ENCODE results near the gene CCAR1. TPM values are rescaled to one million over a fixed set of nuclear protein-coding genes. Genes with fewer than 3 reads are reported as not detected.
"Not testable (repeated sequence)": the region's sequence is repeated elsewhere in the genome, so short reads cannot be mapped to it uniquely, and the experiment has no call there.

Gene CCAR1
- polyA plus RNA-seq, 1 donor from 2014 or later, result 40.1 TPM

DNA sequence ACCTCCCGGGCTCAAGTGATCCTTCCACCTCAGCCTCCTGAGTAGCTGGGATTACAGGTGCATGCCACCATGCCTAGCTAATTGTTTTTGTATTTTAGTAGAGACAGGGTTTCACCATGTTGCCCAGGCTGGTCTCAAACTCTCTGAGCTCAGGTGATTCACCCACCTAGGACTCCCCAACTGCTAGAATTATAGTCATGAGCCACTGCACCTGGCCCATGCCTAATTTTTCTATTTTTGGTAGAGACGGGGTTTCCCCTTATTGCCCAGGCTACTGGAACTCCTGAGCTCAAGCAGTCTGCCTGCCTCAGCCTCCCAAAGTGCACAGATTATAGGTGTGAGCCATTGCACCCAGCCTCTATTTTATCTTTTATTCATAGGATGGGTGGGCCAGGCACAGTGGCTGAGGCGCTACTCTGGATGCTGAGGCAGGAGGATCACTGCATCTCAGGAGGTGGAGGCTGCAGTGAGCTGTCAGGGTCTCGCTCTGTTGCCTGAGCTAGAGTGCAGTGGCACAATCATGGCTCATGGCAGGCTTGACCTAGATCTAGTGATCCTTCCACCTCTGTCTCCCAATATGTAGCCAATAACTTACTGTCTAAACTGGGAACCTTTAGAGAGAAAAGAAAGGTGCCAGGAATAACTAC is 75.0 kb downstream of the CCAR1 start:
- Mint-ChIP-seq H3K27ac (no peak overlapping the region), H3K4me3 (no peak overlapping the region)

GRCh38 chr10:68796605-68797004 is 75.6 kb downstream of the CCAR1 start:
- no peaks in the 10 kb centered on the region for H3K9me3 Mint-ChIP-seq
- no peak overlapping the region for H3K27ac Mint-ChIP-seq
- H3K4me1 Mint-ChIP-seq, result peaks cover 0 to 2% (median 0%) of the 10 kb centered on the region in 3 donors
- no peaks in the 10 kb centered on the region for H3K27me3 Mint-ChIP-seq
- no peak overlapping the region for H3K4me3 Mint-ChIP-seq
- H3K36me3 Mint-ChIP-seq, result peaks cover 4% of the 10 kb centered on the region

More for the DNA sequence above, 75.0 kb downstream of the CCAR1 start:
- Mint-ChIP-seq H3K27me3 (no peaks in the 10 kb centered on the region), H3K9me3 (no peaks in the 10 kb centered on the region), H3K36me3 (peaks cover 4% of the 10 kb centered on the region), H3K4me1 (peaks cover 0 to 2% (median 0%) of the 10 kb centered on the region in 3 donors)

DNA sequence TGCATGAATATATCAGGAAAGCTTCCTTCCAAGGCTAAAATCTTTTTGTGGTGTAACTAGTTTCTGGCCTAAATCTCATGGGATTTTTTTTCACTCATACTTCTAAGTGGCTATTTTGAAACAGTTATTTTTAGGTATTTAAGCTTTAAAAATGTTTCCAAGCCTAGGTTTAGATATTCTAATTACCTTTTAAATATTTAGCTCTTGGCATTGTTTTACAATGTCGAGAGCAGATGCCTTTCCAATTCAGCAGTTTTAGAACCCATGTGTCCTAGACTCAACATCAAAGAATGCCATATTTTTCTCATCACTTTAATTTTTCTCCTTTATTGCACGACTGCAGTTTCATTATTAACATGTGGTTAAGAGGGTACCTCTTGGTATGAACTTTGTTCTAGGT is 79.2 kb downstream of the CCAR1 start:
- Mint-ChIP-seq H3K9me3 (peaks cover 0 to 2% (median 0%) of the 10 kb centered on the region in 3 donors), H3K36me3 (peaks cover 4% of the 10 kb centered on the region), H3K27me3 (no peaks in the 10 kb centered on the region), H3K27ac (no peak overlapping the region), H3K4me1 (peaks cover 0 to 2% (median 0%) of the 10 kb centered on the region in 3 donors), H3K4me3 (no peak overlapping the region)

- no peak overlapping the region for H3K4me3 Mint-ChIP-seq
- H3K9me3 Mint-ChIP-seq, result peaks cover 0 to 2% (median 0%) of the 10 kb centered on the region in 3 donors
- no peak overlapping the region for H3K27ac Mint-ChIP-seq
- H3K36me3 Mint-ChIP-seq, result no peaks in the 10 kb centered on the region
- no peaks in the 10 kb centered on the region for H3K4me1 Mint-ChIP-seq
- no peaks in the 10 kb centered on the region for H3K27me3 Mint-ChIP-seq
Observed at GRCh38 chr10:68804692-68805091, 83.7 kb downstream of the CCAR1 start.

GRCh38 chr10:68810830-68811229 is 89.8 kb downstream of the CCAR1 start:
- not testable (repeated sequence) for H3K4me1 Mint-ChIP-seq, H3K9me3 Mint-ChIP-seq, H3K27me3 Mint-ChIP-seq, H3K36me3 Mint-ChIP-seq, H3K27ac Mint-ChIP-seq, H3K4me3 Mint-ChIP-seq

DNA sequence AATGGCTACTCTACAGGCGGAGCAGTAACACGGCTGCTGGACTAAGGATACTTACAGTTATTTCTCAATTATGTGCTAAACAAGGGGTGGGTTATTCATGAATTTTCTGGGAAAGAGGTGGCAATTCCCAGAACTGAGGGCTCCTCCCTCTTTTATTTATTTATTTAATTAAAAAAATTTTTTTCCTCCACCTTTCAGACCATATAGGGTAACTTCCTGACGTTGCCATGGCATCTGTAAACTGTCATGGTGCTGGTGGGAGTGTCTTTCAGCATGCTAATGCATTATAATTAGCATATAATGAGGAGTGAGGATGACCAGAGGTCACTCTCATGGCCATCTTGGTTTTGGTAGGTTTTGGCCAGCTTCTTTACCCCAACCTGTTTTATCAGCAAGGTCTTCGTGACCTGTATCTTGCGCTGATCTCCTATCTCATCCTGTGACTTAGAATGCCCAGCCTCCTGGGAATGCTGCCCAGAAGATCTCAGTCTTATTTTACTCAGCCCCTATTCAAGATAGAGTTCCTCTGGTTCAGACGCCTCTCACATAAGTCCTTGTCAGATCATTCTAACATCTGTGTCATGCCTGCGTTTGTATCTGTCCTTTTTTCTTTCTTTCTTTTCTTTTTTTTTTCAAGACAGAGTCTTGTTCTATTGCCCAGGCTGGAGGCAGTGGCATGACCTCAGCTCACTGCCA is 90.4 kb downstream of the CCAR1 start:
- Mint-ChIP-seq H3K27ac (no peak overlapping the region), H3K4me3 (no peak overlapping the region), H3K9me3 (no peaks in the 10 kb centered on the region), H3K27me3 (no peaks in the 10 kb centered on the region), H3K4me1 (no peaks in the 10 kb centered on the region), H3K36me3 (no peaks in the 10 kb centered on the region)

DNA sequence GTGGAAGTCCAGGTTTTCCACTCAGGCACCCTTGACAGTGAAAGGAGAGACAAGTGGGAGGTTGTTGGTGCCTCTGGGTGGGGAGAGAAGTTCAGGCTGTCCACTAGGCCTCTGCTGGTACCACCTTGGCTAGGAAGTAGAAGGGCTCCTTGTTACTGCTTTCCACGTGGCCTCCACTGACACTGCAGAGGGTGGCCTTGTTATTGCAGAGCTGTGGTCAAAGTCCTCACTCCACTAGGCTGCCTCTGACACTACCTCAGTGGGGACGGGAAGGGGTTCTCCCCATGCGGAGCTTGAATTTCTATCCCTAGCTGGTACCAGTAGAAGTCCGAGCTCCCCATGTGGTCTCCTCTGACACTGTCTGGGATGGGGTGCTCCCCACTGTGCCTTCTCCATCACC is 91.4 kb downstream of the CCAR1 start:
- H3K36me3 Mint-ChIP-seq, result no peaks in the 10 kb centered on the region
- H3K27me3 Mint-ChIP-seq, result no peaks in the 10 kb centered on the region
- H3K27ac Mint-ChIP-seq, result no peak overlapping the region
- no peaks in the 10 kb centered on the region for H3K9me3 Mint-ChIP-seq
- no peak overlapping the region for H3K4me3 Mint-ChIP-seq
- no peaks in the 10 kb centered on the region for H3K4me1 Mint-ChIP-seq

- Mint-ChIP-seq H3K27me3 (no peaks in the 10 kb centered on the region), H3K4me3 (no peak overlapping the region), H3K4me1 (no peaks in the 10 kb centered on the region), H3K36me3 (no peaks in the 10 kb centered on the region), H3K9me3 (no peaks in the 10 kb centered on the region), H3K27ac (no peak overlapping the region)
Observed at GRCh38 chr10:68813559-68813958, 92.5 kb downstream of the CCAR1 start.

DNA sequence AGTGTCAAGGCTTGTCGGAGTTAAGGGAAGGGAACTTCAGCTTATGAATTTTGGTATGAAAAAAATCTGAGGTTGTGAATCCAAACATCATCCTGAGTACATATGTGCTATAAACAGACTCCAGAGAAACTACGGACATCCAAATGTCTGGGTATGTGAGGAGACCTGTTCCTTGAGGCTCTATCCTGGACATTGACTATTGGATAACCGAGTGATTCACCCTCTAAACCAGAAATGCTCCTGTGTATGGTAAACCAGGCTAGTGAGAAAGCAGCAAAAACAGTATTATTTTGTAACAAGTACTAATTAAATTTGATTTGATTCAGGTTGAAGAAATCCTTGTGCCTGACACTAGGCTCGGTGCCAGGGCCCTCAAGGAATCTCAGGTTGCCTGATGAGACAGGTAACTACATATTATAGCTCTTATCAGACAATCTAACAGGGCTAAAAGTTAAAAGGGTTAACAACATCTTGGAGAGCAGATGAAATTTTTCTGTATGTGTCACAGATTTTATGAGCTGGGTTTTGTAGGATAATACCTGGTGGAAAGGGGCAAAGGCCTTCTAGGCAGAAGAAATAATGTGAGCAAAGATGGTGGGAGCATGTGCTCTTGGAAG is 95.9 kb downstream of the CCAR1 start:
- Mint-ChIP-seq H3K4me1 (peaks cover 0 to 2% (median 0%) of the 10 kb centered on the region in 3 donors), H3K36me3 (no peaks in the 10 kb centered on the region), H3K27me3 (no peaks in the 10 kb centered on the region)

GRCh38 chr10:68820359-68820758 is 99.3 kb downstream of the CCAR1 start:
- H3K27me3 Mint-ChIP-seq, H3K27ac Mint-ChIP-seq, H3K36me3 Mint-ChIP-seq, H3K9me3 Mint-ChIP-seq, H3K4me1 Mint-ChIP-seq, H3K4me3 Mint-ChIP-seq: not testable (repeated sequence)

More for the DNA sequence above, 95.9 kb downstream of the CCAR1 start:
- Mint-ChIP-seq H3K27ac (no peak overlapping the region), H3K9me3 (no peaks in the 10 kb centered on the region), H3K4me3 (no peak overlapping the region)

DNA sequence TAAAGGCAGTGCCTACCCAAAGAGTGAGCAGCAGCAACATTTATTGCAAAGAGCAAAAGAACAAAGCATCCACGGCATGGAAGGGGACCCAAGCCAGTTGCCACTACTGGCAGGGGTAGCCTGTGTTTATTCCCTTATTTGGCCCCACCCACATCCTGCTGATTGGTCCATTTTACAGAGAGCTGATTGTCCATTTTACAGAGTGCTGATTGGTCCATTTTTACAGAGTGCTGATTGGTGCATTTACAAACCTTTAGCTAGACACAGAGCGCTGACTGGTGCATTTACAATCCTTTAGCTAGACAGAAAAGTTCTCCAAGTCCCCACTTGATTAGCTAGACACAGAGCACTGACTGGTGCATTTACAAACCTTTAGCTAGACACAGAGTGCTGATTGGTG is 101.6 kb downstream of the CCAR1 start:
- H3K27ac Mint-ChIP-seq, H3K36me3 Mint-ChIP-seq, H3K9me3 Mint-ChIP-seq, H3K4me3 Mint-ChIP-seq, H3K27me3 Mint-ChIP-seq, H3K4me1 Mint-ChIP-seq: not testable (repeated sequence)

DNA sequence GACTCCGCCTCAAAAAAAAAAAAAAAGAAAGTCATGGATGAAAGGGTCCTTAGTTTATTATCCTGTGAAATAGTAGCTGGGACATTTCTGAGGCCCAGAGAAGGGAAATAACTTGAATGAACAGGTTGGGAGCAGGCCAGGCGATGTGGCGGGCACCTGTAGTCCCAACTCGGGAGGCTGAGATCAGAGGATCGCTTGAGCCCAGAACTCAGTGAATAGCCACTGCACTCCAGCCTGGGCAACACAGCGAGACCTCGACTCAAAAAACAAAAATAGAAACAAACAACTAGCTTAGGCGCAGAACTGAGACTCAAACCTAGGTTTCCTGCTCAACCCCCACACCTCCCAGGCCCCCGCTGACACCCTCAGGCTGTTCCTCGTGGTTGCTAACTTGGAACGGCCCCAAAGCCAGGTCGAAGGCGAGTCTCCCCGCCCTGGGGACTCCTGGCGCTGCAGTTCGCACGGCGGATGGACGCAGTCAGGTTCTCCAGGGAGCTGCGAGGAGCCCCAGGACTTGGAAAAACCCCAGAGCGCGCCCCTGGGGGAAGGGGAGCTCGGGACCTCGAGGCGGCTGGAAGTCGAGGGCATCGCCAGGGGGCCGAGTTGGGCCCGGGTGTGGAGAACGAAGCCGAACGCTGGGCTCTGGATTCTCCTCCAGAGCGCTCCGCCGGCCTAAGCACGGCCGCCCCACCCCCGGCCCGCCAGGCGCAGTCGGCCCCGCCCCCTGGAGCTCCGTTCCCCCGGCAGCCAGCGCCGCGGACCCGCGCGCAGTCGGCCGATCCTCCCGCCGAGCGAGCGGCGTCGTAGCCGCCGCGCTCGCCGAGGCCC is 105.9 kb downstream of the CCAR1 start, which contains the start of gene STOX1:
STOX1 (plus strand) TSS at position 768 of the 828 bp plus-strand sequence. CDS start 93 bp downstream, outside the sequence.
- H3K27me3 Mint-ChIP-seq, result peaks cover 8% of the 10 kb centered on the region
- H3K27ac Mint-ChIP-seq, result peak within 1 kb of the TSS in 2 of 3 donors; percentile 28 to 39

GRCh38 chr10:68827592-68827959 is 106.5 kb downstream of the CCAR1 start:
- not testable (repeated sequence) for H3K27ac Mint-ChIP-seq, H3K36me3 Mint-ChIP-seq, H3K9me3 Mint-ChIP-seq, H3K27me3 Mint-ChIP-seq, H3K4me1 Mint-ChIP-seq, H3K4me3 Mint-ChIP-seq

More for the DNA sequence above, 105.9 kb downstream of the CCAR1 start, which contains the start of gene STOX1:
- H3K9me3 Mint-ChIP-seq, result no peaks in the 10 kb centered on the region
- H3K4me1 Mint-ChIP-seq, result peaks cover 0 to 2% (median 0%) of the 10 kb centered on the region in 3 donors
- peak within 1 kb of the TSS; percentile 75 to 94 (median 84) for H3K4me3 Mint-ChIP-seq
- no peaks in the 10 kb centered on the region for H3K36me3 Mint-ChIP-seq

- H3K27me3 Mint-ChIP-seq, H3K9me3 Mint-ChIP-seq, H3K4me1 Mint-ChIP-seq, H3K36me3 Mint-ChIP-seq: not testable (repeated sequence)
- Mint-ChIP-seq H3K27ac (peak overlapping the region in 1 of 3 donors; percentile 28), H3K4me3 (peak overlapping the region; percentile 60 to 73 (median 62))
Observed at GRCh38 chr10:68828083-68828601, 107.1 kb downstream of the CCAR1 start.

DNA sequence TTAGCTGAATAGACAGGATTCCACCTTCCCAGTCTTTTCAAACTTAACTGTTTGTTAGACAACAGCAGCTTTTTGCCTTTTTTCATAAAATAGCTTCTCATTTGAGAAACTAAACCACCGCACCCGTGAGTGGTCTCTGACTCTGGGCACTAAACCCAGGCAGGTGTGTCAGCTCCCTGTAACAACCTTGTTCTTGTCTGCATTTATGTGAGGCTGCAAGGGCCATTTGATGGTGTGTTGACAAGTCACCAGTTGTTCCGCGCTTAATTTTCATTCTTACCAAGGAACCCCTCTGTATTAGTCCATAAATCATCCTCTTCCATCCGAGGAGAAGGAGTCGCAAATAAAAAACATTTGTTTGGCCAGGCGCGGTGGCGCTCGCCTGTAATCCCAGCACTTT is 107.8 kb downstream of the CCAR1 start:
- peaks cover 0 to 3% (median 0%) of the 10 kb centered on the region in 3 donors for H3K4me1 Mint-ChIP-seq
- no peaks in the 10 kb centered on the region for H3K9me3 Mint-ChIP-seq
- no peaks in the 10 kb centered on the region for H3K36me3 Mint-ChIP-seq
- peak overlapping the region in 2 of 3 donors; percentile 28 to 31 for H3K27ac Mint-ChIP-seq
- peak overlapping the region; percentile 60 to 73 (median 67) for H3K4me3 Mint-ChIP-seq
- peaks cover 4% of the 10 kb centered on the region for H3K27me3 Mint-ChIP-seq
